ENCODE results near the gene AKAP6.

Gene AKAP6

DNA sequence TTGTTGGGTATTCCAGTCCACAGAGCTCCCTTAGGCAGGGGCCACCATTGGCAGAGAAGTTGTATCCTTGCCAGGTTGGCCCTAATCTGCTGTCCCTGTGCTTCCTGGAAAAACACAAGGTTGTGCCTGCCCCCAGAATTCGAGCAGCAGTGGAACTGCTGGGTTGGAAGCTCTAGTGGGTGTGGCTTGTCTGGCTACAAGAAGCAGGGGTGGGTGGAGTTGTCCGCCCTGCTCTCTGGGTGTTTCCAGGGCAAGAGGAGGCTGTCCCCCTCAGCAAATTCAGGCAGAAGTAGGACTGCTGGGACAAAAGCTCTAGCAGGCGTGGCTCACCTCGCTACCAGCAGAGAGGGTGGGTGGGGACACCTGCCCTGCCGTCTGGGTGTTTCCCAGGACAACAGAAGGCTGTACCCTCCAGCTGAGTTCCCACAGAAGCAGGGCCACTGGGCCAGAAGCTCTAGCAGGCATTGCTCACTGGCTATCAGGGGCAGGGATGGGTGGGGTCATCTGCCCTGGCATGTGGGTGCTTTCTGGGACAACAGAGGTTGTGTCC lies 536.8 kb downstream of the AKAP6 start:
- DNase-seq = no peak

GRCh38 chr14:32883188-32883587 lies 554.1 kb downstream of the AKAP6 start:
- DNase-seq = no peak
